Brain microvascular endothelial cell (primary cell): ENCODE data around the gene BCAS4.
A peak's percentile ranks its signal among the peaks of the same experiment; 100 is the strongest.

Source experiments
- DNase-seq: peaks from one replicate; pipeline ENCODE4 v3.0.0-alpha.2; 2020
- H3K27ac ChIP-seq: fragments of 250-450 bp; sonication (Bioruptor Pico); 2 replicates; pipeline ENCODE4 v1.5.1; 2020; ENCODE audit warnings: mild to moderate bottlenecking, moderate library complexity
- H3K27me3 ChIP-seq: fragments of 250-450 bp; sonication (Bioruptor Pico); replicated peaks from 2 replicates; pipeline ENCODE4 v1.5.1; 2020; ENCODE audit warnings: mild to moderate bottlenecking
- H3K36me3 ChIP-seq: fragments of 250-450 bp; sonication (Bioruptor Pico); replicated peaks from 2 replicates; pipeline ENCODE4 v1.5.1; 2020; ENCODE audit warnings: mild to moderate bottlenecking
- H3K4me3 ChIP-seq: 2 replicates; pipeline ENCODE4 v1.5.1; 2011; ENCODE audit warnings: low read depth, mild to moderate bottlenecking, control low read depth, low read length, moderate library complexity
- CTCF ChIP-seq: IDR thresholded peaks from 2 replicates; pipeline ENCODE4 v1.5.1; 2011; ENCODE audit warnings: low read depth, mild to moderate bottlenecking, moderate library complexity, low read length, control low read depth, inconsistent platforms; ENCODE audit errors: missing control alignments
- in situ Hi-C: cut with HindIII; loops from 2 replicates; pipeline ENCODE4 v1.10.0; 2017; ENCODE audit warnings: low sequenced_read_pairs, low pct_ligation_motif_present

Gene BCAS4

GRCh38 chr20:50783903-50784302, 11.0 kb upstream of the BCAS4 start:
- H3K4me3 ChIP-seq: no peak overlapping the region
- in situ Hi-C loops: no loop called here
- H3K36me3 ChIP-seq: no peaks in the 10 kb centered on the region
- no peak for TF ChIP-seq CTCF
- DNase-seq: no peak
- no peak overlapping the region for H3K27ac ChIP-seq
- no peaks in the 10 kb centered on the region for H3K27me3 ChIP-seq

- H3K4me3 ChIP-seq: no peak overlapping the region
- no peaks in the 10 kb centered on the region for H3K27me3 ChIP-seq
- in situ Hi-C loops: no loop called here
- H3K27ac ChIP-seq: no peak overlapping the region
- TF ChIP-seq CTCF: no peak
- H3K36me3 ChIP-seq: no peaks in the 10 kb centered on the region
- no peak for DNase-seq
These were observed 10.4 kb upstream of the BCAS4 start for GRCh38 chr20:50784464-50784863.

GRCh38 chr20:50786703-50787102, 8.2 kb upstream of the BCAS4 start:
- Histone ChIP-seq H3K4me3 (no peak overlapping the region), H3K27ac (no peak overlapping the region), H3K36me3 (no peaks in the 10 kb centered on the region), H3K27me3 (no peaks in the 10 kb centered on the region)
- in situ Hi-C loops: no loop called here
- no peak for TF ChIP-seq CTCF
- DNase-seq: no peak

GRCh38 chr20:50787181-50787580, 7.7 kb upstream of the BCAS4 start:
- no peak overlapping the region for H3K4me3 ChIP-seq
- no peak for TF ChIP-seq CTCF
- no peaks in the 10 kb centered on the region for H3K36me3 ChIP-seq
- H3K27ac ChIP-seq: no peak overlapping the region
- no peaks in the 10 kb centered on the region for H3K27me3 ChIP-seq
- DNase-seq: no peak
- in situ Hi-C loops: no loop called here

GRCh38 chr20:50788045-50788991, 6.5 kb upstream of the BCAS4 start:
- peak; percentile 73 for TF ChIP-seq CTCF
- Histone ChIP-seq H3K27me3 (no peaks in the 10 kb centered on the region), H3K36me3 (no peaks in the 10 kb centered on the region), H3K4me3 (no peak overlapping the region), H3K27ac (no peak overlapping the region)
- in situ Hi-C loops: no loop called here
- DNase-seq: peak; percentile 45
